SU-DHL-6 (cell line): ENCODE measurements around the gene OR2AT4.

Experiments used
- H2AFZ ChIP-seq: fragments of 200-600 bp; sonication (generic); 2 replicates; pipeline ENCODE4 v1.6.1; 2014; ENCODE audit warnings: low read depth, mild to moderate bottlenecking, moderate library complexity, mixed read lengths, antibody characterized with exemption, low read length; ENCODE audit not compliant: severe bottlenecking
- H3F3A ChIP-seq: fragments of 200-600 bp; shearing (Covaris generic); 2 replicates; pipeline ENCODE4 v1.6.0; 2016; ENCODE audit warnings: antibody characterized with exemption, mild to moderate bottlenecking; ENCODE audit not compliant: insufficient read depth
- H3K27ac ChIP-seq: fragments of 200-600 bp; sonication (generic); 2 replicates; pipeline ENCODE4 v1.5.1; 2016; ENCODE audit warnings: low read depth, mild to moderate bottlenecking, low read length, moderate library complexity, mixed read lengths
- H3K27me3 ChIP-seq: fragments of 200-600 bp; sonication (generic), shearing (Covaris generic); 2 replicates; pipeline ENCODE4 v1.6.0; 2014; ENCODE audit warnings: mild to moderate bottlenecking, low read length
- H3K36me3 ChIP-seq: fragments of 200-600 bp; sonication (generic); 2 replicates; pipeline ENCODE4 v1.6.1; 2014; ENCODE audit warnings: mild to moderate bottlenecking, low read length, mixed read lengths
- H3K4me2 ChIP-seq: fragments of 300-600, 200-600 bp; shearing (Covaris generic), sonication (generic); 2 replicates; pipeline ENCODE4 v1.6.0; 2014; ENCODE audit warnings: low read length, low read depth, mild to moderate bottlenecking; ENCODE audit not compliant: poor library complexity, severe bottlenecking
- H3K4me3 ChIP-seq: fragments of 200-600 bp; sonication (generic); 2 replicates; pipeline ENCODE4 v1.5.1; 2014; ENCODE audit warnings: antibody characterized with exemption, low read length, mild to moderate bottlenecking, mixed read lengths; ENCODE audit not compliant: insufficient read depth, poor library complexity, severe bottlenecking
- H3K79me2 ChIP-seq: fragments of 200-600 bp; sonication (generic); 2 replicates; pipeline ENCODE4 v1.6.1; 2014; ENCODE audit warnings: mild to moderate bottlenecking, low read length, moderate library complexity; ENCODE audit not compliant: insufficient read depth
- H3K9ac ChIP-seq: fragments of 200-600 bp; sonication (generic); 2 replicates; pipeline ENCODE4 v1.7.0; 2014; ENCODE audit warnings: mild to moderate bottlenecking, low read length
- H3K9me2 ChIP-seq: fragments of 200-600 bp; sonication (generic); replicated peaks from 2 replicates; pipeline ENCODE4 v1.6.1; 2014; ENCODE audit warnings: low read length; ENCODE audit not compliant: insufficient read depth
- H3K9me3 ChIP-seq: fragments of 200-600 bp; sonication (generic); 2 replicates; pipeline ENCODE4 v1.6.1; 2014; ENCODE audit warnings: low read length, mixed read lengths; ENCODE audit not compliant: insufficient read depth
- H4K20me1 ChIP-seq: fragments of 200-600 bp; sonication (generic); 2 replicates; pipeline ENCODE4 v1.6.1; 2014; ENCODE audit warnings: low read depth, mild to moderate bottlenecking, antibody characterized with exemption, low read length, moderate library complexity, mixed read lengths
- CTCF ChIP-seq: fragments of 200-600 bp; sonication (generic); IDR thresholded peaks from one replicate; pipeline ENCODE4 v1.5.1; 2017; ENCODE audit warnings: antibody characterized with exemption, mild to moderate bottlenecking, low read length, moderate library complexity; ENCODE audit not compliant: insufficient read depth, poor library complexity, severe bottlenecking
- EZH2phosphoT487 ChIP-seq: fragments of 200-600 bp; sonication (generic), shearing (Covaris generic); conservative IDR thresholded peaks from 2 replicates; pipeline ENCODE4 v1.6.1; 2018; ENCODE audit warnings: mild to moderate bottlenecking, antibody characterized with exemption, low read length, moderate library complexity, mixed read lengths

Gene OR2AT4

GRCh38 chr11:75144716-75145014 is 48.0 kb upstream of the OR2AT4 start:
- Histone ChIP-seq H3K9ac (no peak overlapping the region), H3K27ac (no peak overlapping the region), H3K79me2 (no peaks in the 10 kb centered on the region), H4K20me1 (no peaks in the 10 kb centered on the region), H3F3A (no peaks in the 10 kb centered on the region), H2AFZ (no peak overlapping the region), H3K4me2 (no peak overlapping the region), H3K4me3 (no peak overlapping the region), H3K27me3 (no peaks in the 10 kb centered on the region), H3K9me2 (no peaks in the 10 kb centered on the region), H3K9me3 (no peaks in the 10 kb centered on the region), H3K36me3 (no peaks in the 10 kb centered on the region)
- no peak for TF ChIP-seq EZH2phosphoT487
- TF ChIP-seq CTCF, result no peak

- Histone ChIP-seq H4K20me1 (no peaks in the 10 kb centered on the region), H2AFZ (no peak overlapping the region), H3K27me3 (no peaks in the 10 kb centered on the region), H3K4me3 (no peak overlapping the region), H3F3A (no peaks in the 10 kb centered on the region), H3K4me2 (no peak overlapping the region), H3K9me2 (no peaks in the 10 kb centered on the region), H3K36me3 (no peaks in the 10 kb centered on the region), H3K9ac (no peak overlapping the region), H3K27ac (no peak overlapping the region), H3K79me2 (no peaks in the 10 kb centered on the region), H3K9me3 (no peaks in the 10 kb centered on the region)
- no peak for TF ChIP-seq EZH2phosphoT487
- no peak for TF ChIP-seq CTCF
Observed at GRCh38 chr11:75143420-75143731, 46.7 kb upstream of the OR2AT4 start.

GRCh38 chr11:75142714-75143419 is 46.2 kb upstream of the OR2AT4 start:
- Histone ChIP-seq H3K9ac (no peak overlapping the region), H3K79me2 (no peaks in the 10 kb centered on the region), H2AFZ (no peak overlapping the region), H3K9me2 (no peaks in the 10 kb centered on the region), H3K9me3 (no peaks in the 10 kb centered on the region), H3K4me3 (no peak overlapping the region), H3K4me2 (no peak overlapping the region), H3K36me3 (no peaks in the 10 kb centered on the region), H3F3A (no peaks in the 10 kb centered on the region), H4K20me1 (no peaks in the 10 kb centered on the region), H3K27ac (no peak overlapping the region), H3K27me3 (no peaks in the 10 kb centered on the region)
- TF ChIP-seq EZH2phosphoT487 (no peak), CTCF (no peak)
